ENCODE measurements around the gene BAG5.
"Not testable (repeated sequence)": the region's sequence is repeated elsewhere in the genome, so short reads cannot be mapped to it uniquely, and the experiment has no call there.

BAG5 gene

GRCh38 chr14:103562429-103563225 lies at the start of gene BAG5, which contains the start of gene COA8:
TSS of gene BAG5 (minus strand) at chr14:103562657. CDS start at chr14:103561164, 1,493 bp downstream.
TSS of gene COA8 (plus strand) at chr14:103562960. CDS start at chr14:103563002, 42 bp downstream.
- no peak for FAIRE-seq
- peak; percentile 91 for DNase-seq (ENCODE audit: low spot score)

GRCh38 chr14:103611215-103611614 lies 48.8 kb upstream of the BAG5 start:
- no peak for DNase-seq (ENCODE audit: low spot score)
- FAIRE-seq = no peak

DNA sequence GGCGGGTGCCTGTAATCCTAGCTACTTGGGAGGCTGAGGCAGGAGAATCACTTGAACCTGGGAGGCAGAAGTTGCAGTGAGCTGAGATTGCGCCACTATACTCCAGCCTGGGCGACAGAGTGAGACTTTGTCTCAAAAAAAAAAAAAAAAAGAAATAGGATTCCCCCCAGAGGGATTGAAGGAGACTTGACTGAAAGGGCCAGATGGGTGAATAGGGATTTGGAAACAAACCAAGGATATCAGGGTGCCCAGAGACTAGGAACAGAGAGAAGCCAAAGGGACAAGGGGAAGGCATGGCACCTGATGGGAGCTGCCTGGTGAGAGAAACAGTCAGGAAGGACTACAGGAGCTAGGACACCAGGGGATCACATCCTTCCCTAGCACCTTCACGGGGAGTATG lies 46.6 kb upstream of the BAG5 start:
- DNase-seq (ENCODE audit: low spot score); FAIRE-seq: not testable (repeated sequence)

DNA sequence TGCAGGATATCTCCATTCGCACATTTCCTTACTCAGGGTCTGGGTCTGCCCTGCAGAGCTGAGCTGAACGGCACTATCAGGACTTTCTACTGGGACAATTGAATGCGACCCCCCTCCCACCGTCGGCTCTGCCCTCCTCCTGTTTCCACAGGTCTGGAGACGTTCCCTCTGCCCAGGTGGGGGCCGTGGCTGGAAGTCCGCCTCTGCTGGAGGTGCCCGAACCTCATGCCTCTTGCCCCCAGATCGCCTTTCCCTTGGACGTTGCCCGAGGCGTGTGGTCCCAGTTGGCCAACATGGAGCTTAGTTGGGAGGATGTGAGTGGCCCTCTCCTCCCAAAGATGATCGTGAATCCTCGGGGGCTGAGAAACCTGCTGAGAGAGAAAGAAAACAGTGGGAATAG lies 45.4 kb upstream of the BAG5 start:
- FAIRE-seq = no peak
- DNase-seq (ENCODE audit: low spot score) = no peak

DNA sequence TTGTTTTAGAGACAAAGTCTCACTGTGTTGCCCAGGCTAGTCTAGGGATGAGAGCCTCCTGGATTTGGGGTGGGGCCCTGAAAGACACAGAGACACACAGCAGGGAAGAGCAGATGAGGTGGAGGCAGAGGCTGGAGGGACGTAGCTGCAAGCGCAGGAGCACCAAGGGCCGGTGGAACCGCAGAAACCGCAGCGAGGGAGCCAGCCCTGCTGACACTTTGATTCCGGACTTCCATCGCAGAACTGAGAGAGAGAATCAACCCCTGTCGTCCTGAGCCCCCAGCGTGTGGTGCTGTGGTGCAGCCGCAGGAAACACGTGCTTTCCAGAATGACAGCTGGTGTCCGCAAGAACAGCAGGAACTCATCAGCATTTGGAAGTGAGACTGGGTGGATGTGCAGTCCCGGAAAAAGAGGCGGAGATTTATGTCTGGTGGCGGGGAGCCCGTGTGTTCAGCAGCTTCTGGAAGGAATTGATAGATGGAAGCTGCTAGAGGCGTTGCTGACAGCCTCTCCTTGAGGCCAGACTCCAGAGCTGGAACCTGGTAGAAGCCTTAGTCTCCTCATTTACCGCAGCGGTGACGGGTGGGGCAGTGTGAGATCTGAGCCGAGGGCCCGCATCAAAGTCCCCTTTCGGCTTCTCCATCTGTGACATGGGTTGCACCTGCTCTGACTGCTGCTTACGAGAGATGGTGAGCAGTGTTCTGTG lies 44.7 kb upstream of the BAG5 start:
- DNase-seq (ENCODE audit: low spot score) = no peak
- FAIRE-seq = no peak

- DNase-seq (ENCODE audit: low spot score) (no peak), FAIRE-seq (no peak)
Measured at GRCh38 chr14:103604620-103605019, 42.2 kb upstream of the BAG5 start.

DNA sequence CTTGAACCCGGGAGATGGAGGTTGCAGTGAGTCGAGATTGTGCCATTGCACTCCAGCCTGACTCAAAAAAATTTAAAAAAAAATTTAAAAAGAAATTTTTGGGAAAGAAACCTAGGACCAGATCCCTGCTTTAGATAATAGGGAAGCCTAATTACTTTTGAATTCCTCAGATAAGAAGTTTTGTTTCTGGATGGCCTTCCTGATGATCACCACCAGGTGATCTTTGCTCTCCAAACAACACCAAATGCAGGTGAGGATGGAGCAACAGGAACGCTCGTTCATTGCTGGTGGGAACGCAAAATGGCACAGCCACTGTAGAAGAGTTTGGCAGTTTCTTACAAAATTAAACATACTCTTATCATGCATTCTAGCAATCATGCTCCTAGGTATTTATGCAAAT lies 38.0 kb upstream of the BAG5 start:
- DNase-seq (ENCODE audit: low spot score) = no peak
- FAIRE-seq = no peak

- peak; percentile 82 for DNase-seq (ENCODE audit: low spot score)
- FAIRE-seq = no peak
Measured at GRCh38 chr14:103597623-103598377, 35.3 kb upstream of the BAG5 start.

- DNase-seq (ENCODE audit: low spot score) (peak; percentile 16), FAIRE-seq (no peak)
Measured at GRCh38 chr14:103594265-103594664, 31.8 kb upstream of the BAG5 start.

GRCh38 chr14:103593577-103593976 lies 31.1 kb upstream of the BAG5 start:
- no peak for FAIRE-seq
- no peak for DNase-seq (ENCODE audit: low spot score)

- no peak for DNase-seq (ENCODE audit: low spot score)
- no peak for FAIRE-seq
Measured at GRCh38 chr14:103584326-103584915, 22.0 kb upstream of the BAG5 start.

- no peak for DNase-seq (ENCODE audit: low spot score)
- no peak for FAIRE-seq
Measured at GRCh38 chr14:103581954-103582703, 19.7 kb upstream of the BAG5 start.

- no peak for FAIRE-seq
- no peak for DNase-seq (ENCODE audit: low spot score)
Measured at GRCh38 chr14:103581206-103581605, 18.7 kb upstream of the BAG5 start.

GRCh38 chr14:103578401-103579075 lies 16.1 kb upstream of the BAG5 start:
- DNase-seq (ENCODE audit: low spot score) (no peak), FAIRE-seq (no peak)

- DNase-seq (ENCODE audit: low spot score) (peak; percentile 33), FAIRE-seq (no peak)
Measured at GRCh38 chr14:103576371-103577024, 14.0 kb upstream of the BAG5 start.

GRCh38 chr14:103574707-103575285 lies 12.3 kb upstream of the BAG5 start:
- DNase-seq (ENCODE audit: low spot score) (no peak), FAIRE-seq (no peak)

GRCh38 chr14:103574104-103574503 lies 11.6 kb upstream of the BAG5 start:
- FAIRE-seq = no peak
- DNase-seq (ENCODE audit: low spot score) = no peak

DNA sequence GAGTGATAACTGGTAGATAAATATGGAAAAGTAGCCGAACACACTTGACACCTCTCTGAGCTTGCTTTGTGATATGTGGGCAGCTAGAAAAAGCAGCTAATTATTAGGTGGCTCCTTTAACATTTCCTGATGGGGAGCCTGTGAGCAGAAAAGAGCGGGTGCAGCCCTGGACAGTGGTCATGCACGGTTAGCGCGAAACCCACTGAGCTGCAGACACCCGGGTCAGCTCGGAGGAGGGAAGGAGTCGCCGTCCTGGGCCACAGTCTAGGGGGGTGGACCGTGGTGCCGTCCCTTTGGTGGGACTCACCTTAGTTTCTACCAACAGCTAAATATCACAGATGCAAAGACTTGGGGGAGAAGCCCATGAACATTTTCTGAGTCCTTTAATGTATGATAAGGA lies 7.0 kb upstream of the BAG5 start:
- DNase-seq (ENCODE audit: low spot score) (no peak), FAIRE-seq (no peak)

- DNase-seq (ENCODE audit: low spot score) (no peak), FAIRE-seq (no peak)
Measured at GRCh38 chr14:103568952-103569351, 6.5 kb upstream of the BAG5 start.

All from urothelium cell line (cell line).